AG04450 (cell line): Measurements from ENCODE around the gene HAPLN2. TPM values are rescaled to one million over a fixed set of nuclear protein-coding genes. Genes with fewer than 3 reads are reported as not detected.

Source experiments
- CTCF ChIA-PET: fragments of 300-600, 350-600 bp; formaldehyde crosslinking; extraction: SDS; loops from one replicate; lab custom pipeline; 2022; ENCODE audit warnings: antibody characterized with exemption, inconsistent platforms; lab: Charles Lee
- POLR2A ChIA-PET: fragments of 350-600 bp; formaldehyde crosslinking; extraction: SDS; loops from one replicate; lab custom pipeline; 2021; ENCODE audit warnings: antibody characterized with exemption, inconsistent platforms; lab: Yijun Ruan, JAX
- DNase-seq: peaks from one replicate; pipeline ENCODE4 v3.0.0-alpha.2; 2011; ENCODE audit warnings: low read depth, low spot score
- H3K27ac ChIP-seq: one replicate; pipeline ENCODE4 v1.5.1; 2012; ENCODE audit warnings: low read depth, low read length, control low read depth
- H3K27me3 ChIP-seq: one replicate; pipeline ENCODE4 v1.6.0; 2012; ENCODE audit warnings: low read length; ENCODE audit not compliant: control insufficient read depth, insufficient read depth
- H3K4me3 ChIP-seq: 2 replicates; pipeline ENCODE4 v1.5.1; 2011; ENCODE audit warnings: mild to moderate bottlenecking, low read depth, low read length, control low read depth
- H3K9me3 ChIP-seq: 2 replicates; pipeline ENCODE4 v1.5.1; 2012; ENCODE audit warnings: low read length; ENCODE audit not compliant: control insufficient read depth, insufficient read depth
- polyA plus RNA-seq: library from polyadenylated mRNA; depleted of rRNA; stranded (reverse); fragments of >200 nt; gene quantifications from 2 replicates; pipeline ENCODE4 v1.2.3, GENCODE V29; 2011; rRNA removed
- TF ChIP-seq, protein P1 (sequence below): IDR thresholded peaks from 2 replicates; pipeline ENCODE4 v1.5.1; 2011; ENCODE audit warnings: low read depth, low read length, control low read depth, inconsistent platforms

HAPLN2 gene
- polyA plus RNA-seq, 1 experiment = not detected

DNA sequence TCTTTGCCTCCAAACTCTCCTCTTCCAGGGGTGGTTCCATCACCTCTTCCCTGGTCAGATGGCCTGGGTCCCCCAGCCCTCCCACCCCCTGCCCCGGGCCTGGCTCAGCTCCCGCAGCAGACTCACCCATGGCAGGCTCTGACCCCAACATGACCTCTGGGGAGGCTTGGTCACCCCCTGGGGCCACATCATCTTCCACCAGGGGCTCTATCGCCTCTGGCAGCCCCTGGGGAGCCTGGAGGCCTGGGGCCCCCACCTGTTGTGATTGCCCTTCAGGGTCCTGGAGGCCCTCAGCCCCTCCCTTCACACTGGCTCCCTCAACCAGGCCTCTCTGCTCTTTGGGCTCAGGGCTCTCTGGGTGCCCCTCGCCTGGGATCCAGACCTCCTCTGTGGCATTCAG is 51.6 kb downstream of the HAPLN2 start:
- no peak overlapping the region for H3K4me3 ChIP-seq
- H3K27me3 ChIP-seq = no peaks in the 10 kb centered on the region
- ChIA-PET CTCF (interaction anchor here (1.4 to 2.2 kb wide), 2 partner anchors 18 to 55 kb away, joined by 3 to 11 read pairs; no protein-coding TSS in a partner anchor), POLR2A (no interaction called here)
- DNase-seq = no peak
- H3K27ac ChIP-seq = no peak overlapping the region
- H3K9me3 ChIP-seq = no peaks in the 10 kb centered on the region; the same call in 1 of the 2 replicates
- TF ChIP-seq, protein P1, sequence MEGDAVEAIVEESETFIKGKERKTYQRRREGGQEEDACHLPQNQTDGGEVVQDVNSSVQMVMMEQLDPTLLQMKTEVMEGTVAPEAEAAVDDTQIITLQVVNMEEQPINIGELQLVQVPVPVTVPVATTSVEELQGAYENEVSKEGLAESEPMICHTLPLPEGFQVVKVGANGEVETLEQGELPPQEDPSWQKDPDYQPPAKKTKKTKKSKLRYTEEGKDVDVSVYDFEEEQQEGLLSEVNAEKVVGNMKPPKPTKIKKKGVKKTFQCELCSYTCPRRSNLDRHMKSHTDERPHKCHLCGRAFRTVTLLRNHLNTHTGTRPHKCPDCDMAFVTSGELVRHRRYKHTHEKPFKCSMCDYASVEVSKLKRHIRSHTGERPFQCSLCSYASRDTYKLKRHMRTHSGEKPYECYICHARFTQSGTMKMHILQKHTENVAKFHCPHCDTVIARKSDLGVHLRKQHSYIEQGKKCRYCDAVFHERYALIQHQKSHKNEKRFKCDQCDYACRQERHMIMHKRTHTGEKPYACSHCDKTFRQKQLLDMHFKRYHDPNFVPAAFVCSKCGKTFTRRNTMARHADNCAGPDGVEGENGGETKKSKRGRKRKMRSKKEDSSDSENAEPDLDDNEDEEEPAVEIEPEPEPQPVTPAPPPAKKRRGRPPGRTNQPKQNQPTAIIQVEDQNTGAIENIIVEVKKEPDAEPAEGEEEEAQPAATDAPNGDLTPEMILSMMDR = no peak

DNA sequence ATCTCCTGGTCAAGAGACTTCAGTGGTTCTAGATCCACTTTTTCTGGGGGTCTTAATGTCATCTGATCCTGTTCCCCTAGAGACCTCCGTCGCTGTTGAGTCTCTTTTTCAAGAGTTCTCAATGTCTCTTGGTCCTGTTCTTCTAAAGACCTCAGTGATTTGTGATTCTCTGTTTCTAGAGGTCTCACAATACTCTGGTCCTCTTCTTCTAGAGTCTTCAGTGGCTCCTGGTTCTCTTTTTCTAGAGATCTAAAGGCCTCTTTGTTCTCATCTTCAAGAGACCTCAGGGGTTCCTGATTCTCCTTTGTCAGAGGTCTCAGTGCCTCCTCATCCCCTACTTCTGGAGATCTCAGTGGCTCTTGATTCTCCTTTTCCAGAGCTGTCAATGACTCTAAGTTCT is 52.6 kb downstream of the HAPLN2 start:
- Histone ChIP-seq H3K4me3 (no peak overlapping the region), H3K9me3 (no peaks in the 10 kb centered on the region; the same call in 1 of the 2 replicates), H3K27me3 (no peaks in the 10 kb centered on the region), H3K27ac (no peak overlapping the region)
- CTCF ChIA-PET = interaction anchor here (1.0 to 2.2 kb wide), 4 partner anchors 12 to 55 kb away, joined by 3 to 11 read pairs (median 6); no protein-coding TSS in a partner anchor
- POLR2A ChIA-PET = no interaction called here
- TF ChIP-seq, protein P1 = no peak
- no peak for DNase-seq

DNA sequence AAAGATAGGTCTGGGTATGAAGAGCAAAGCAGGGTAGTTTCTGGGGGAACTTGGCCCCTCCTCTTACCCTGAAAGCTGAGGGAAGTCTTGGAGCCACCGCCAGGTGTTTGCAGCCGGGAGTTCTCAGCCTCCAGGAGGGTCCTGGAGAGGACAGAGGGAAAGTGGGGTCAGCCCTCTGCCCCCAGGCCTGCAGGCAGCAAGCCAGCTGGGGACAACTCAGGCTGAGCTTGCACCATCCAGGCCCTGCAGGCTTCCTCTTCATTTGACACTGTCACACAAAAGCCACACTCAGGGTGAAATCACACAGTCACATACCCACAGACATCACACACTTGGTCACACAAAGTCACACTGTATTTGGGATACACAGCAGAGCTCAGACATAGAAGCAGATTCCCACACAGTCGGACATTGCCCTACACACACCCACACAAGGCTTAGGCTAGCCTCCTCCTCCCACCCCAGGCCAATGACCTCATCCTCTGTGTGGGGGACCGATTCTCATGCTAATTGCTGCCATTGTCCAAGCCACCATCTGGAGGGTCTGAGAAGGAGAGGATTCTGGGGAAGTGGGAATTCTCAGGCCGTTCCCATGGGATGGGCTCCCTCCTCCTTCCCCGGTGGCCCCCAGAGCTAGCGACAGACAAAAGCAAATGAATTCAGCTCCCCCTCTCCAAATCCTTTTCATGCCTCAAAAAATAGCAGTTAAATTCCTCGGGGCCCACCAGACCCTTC is 54.3 kb downstream of the HAPLN2 start:
- H3K27ac ChIP-seq = no peak overlapping the region
- DNase-seq = no peak
- no peaks in the 10 kb centered on the region; the same call in 1 of the 2 replicates for H3K9me3 ChIP-seq
- H3K27me3 ChIP-seq = no peaks in the 10 kb centered on the region
- ChIA-PET POLR2A (interaction anchor here (1.1 to 1.2 kb wide), 3 partner anchors 9 to 37 kb away, joined by 3 to 5 read pairs (median 3); no protein-coding TSS in a partner anchor), CTCF (interaction anchor here (0.9 to 8.4 kb wide), 5 partner anchors 12 to 47 kb away, joined by 3 to 108 read pairs (median 6); partner anchors contain the start of gene CRABP2)
- no peak overlapping the region; the same call in 1 of the 2 replicates for H3K4me3 ChIP-seq
- TF ChIP-seq, protein P1 = no peak

Other genes with a start within 250 kb of the HAPLN2 start
- 9.9 and 14.5 TPM in 2 replicates for gene MEF2D, start 118.6 kb upstream of the HAPLN2 start, polyA plus RNA-seq
- gene IQGAP3, start 46.9 kb upstream of the HAPLN2 start, polyA plus RNA-seq = 6.2 and 6.3 TPM in 2 replicates
- not detected in 2 replicates for gene TTC24, start 39.7 kb upstream of the HAPLN2 start, polyA plus RNA-seq
- gene NAXE, start 27.6 kb upstream of the HAPLN2 start, polyA plus RNA-seq = 29.9 and 38.7 TPM in 2 replicates
- gene GPATCH4, start 17.9 kb upstream of the HAPLN2 start, polyA plus RNA-seq = 23.1 and 27.6 TPM in 2 replicates
- gene BCAN, start 22.7 kb downstream of the HAPLN2 start, polyA plus RNA-seq = 0.05 TPM in 1 of 2 replicates, not detected in the other
- 15.7 and 19.2 TPM in 2 replicates for gene NES, start 58.0 kb downstream of the HAPLN2 start, polyA plus RNA-seq
- 12.8 and 15.5 TPM in 2 replicates for gene CRABP2, start 86.2 kb downstream of the HAPLN2 start, polyA plus RNA-seq
- 7.9 and 8.3 TPM in 2 replicates for gene METTL25B, start 109.1 kb downstream of the HAPLN2 start, polyA plus RNA-seq
- gene ISG20L2, start 109.4 kb downstream of the HAPLN2 start, polyA plus RNA-seq = 25.6 and 29.1 TPM in 2 replicates
- 65.5 and 80.4 TPM in 2 replicates for gene MRPL24, start 121.7 kb downstream of the HAPLN2 start, polyA plus RNA-seq
- gene HDGF, start 132.3 kb downstream of the HAPLN2 start, polyA plus RNA-seq = 155 TPM in 2 replicates
- gene PRCC, start 148.1 kb downstream of the HAPLN2 start, polyA plus RNA-seq = 51.1 and 58.6 TPM in 2 replicates
- gene SH2D2A, start 197.4 kb downstream of the HAPLN2 start, polyA plus RNA-seq = 0.09 TPM in 1 of 2 replicates, not detected in the other
- not detected in 2 replicates for gene INSRR, start 239.7 kb downstream of the HAPLN2 start, polyA plus RNA-seq
- gene NTRK1, start 241.4 kb downstream of the HAPLN2 start, polyA plus RNA-seq = not detected in 2 replicates